Measurements from ENCODE around the gene FUT1. TPM values are rescaled to one million over a fixed set of nuclear protein-coding genes. Genes with fewer than 3 reads are reported as not detected.

FUT1 gene
- total RNA-seq, 3 donors from 2014 or later = 0.48 to 6.2 (median 3.1) TPM

GRCh38 chr19:48702701-48703100, 49.7 kb downstream of the FUT1 start:
- H3K4me1 ChIP-seq = no peaks in the 10 kb centered on the region
- H3K27me3 ChIP-seq = no peaks in the 10 kb centered on the region
- no peak overlapping the region for H3K4me3 ChIP-seq
- TF ChIP-seq CTCF (IDR thresholded peaks at IDR 0.05) (no peak), POLR2A (IDR thresholded peaks at IDR 0.05) (no peak), POLR2AphosphoS5 (IDR thresholded peaks at IDR 0.05) (no peak)
- no peak for DNase-seq (ENCODE audit: low spot score in 2 of 2)
- intact Hi-C loops (cut with DNase I; ENCODE audit: low total_unique reads) = no loop called here
- H3K27ac ChIP-seq = no peak overlapping the region
- H3K36me3 ChIP-seq = no peaks in the 10 kb centered on the region
- H3K9me3 ChIP-seq = no peaks in the 10 kb centered on the region

DNA sequence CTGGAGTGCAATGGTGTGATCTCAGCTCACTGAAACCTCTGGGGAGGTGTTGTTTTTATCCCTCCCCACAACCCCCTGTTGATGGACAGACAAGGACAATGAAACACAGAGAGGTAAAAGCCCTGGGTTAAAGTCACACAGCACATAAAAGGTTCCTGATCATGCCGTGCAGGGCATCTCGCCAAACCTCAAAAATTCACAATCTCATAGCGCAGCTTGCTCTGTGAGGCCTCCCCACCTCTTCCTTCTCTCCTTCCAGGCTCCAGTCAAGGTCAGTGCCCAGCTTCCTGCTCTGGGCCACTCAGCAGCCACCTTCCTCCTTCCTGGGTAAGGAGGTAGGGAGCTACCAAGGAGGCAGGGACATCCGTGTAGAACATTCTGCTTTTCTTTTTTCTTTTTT, 54.4 kb downstream of the FUT1 start:
- Histone ChIP-seq H3K27me3 (no peaks in the 10 kb centered on the region), H3K9me3 (no peaks in the 10 kb centered on the region), H3K36me3 (no peaks in the 10 kb centered on the region), H3K4me3 (no peak overlapping the region), H3K4me1 (no peaks in the 10 kb centered on the region), H3K27ac (peak overlapping the region in 1 of 2 donors; percentile 19)
- intact Hi-C loops (cut with DNase I; ENCODE audit: low total_unique reads) = no loop called here
- TF ChIP-seq POLR2AphosphoS5 (IDR thresholded peaks at IDR 0.05) (no peak), POLR2A (IDR thresholded peaks at IDR 0.05) (no peak), CTCF (IDR thresholded peaks at IDR 0.05) (no peak)
- no peak for DNase-seq (ENCODE audit: low spot score in 2 of 2)

Other genes starting within 250 kb of the FUT1 start
- gene LMTK3, start 240.8 kb downstream of the FUT1 start, total RNA-seq = 1 to 10 TPM in 2 of 3 donors, not detected in 1; 1.3 to 2.9 TPM
- 1 to 10 TPM in 2 of 3 donors, not detected in 1; 5.6 to 7.5 TPM for gene SULT2B1, start 200.5 kb downstream of the FUT1 start, total RNA-seq
- gene SPACA4, start 145.9 kb downstream of the FUT1 start, total RNA-seq = not detected
- gene FAM83E, start 137.6 kb downstream of the FUT1 start, total RNA-seq = 1 to 10 TPM in 2 of 3 donors, not detected in 1; 3.3 to 5.6 TPM
- gene RPL18, start 133.5 kb downstream of the FUT1 start, total RNA-seq = 1,000 to 10,000 TPM; 1,880 to 2,937 (median 2,507) TPM
- 10 to 100 TPM in 2 of 3 donors, 1 to 10 TPM in 1; 7.4 to 10.8 (median 10.5) TPM for gene SPHK2, start 133.1 kb downstream of the FUT1 start, total RNA-seq
- 10 to 100 TPM in 1 of 3 donors, 1 to 10 TPM in 2; 3.9 to 10.8 (median 5.0) TPM for gene DBP, start 115.3 kb downstream of the FUT1 start, total RNA-seq
- gene CA11, start 106.5 kb downstream of the FUT1 start, total RNA-seq = 10 to 100 TPM in 1 of 3 donors, 1 to 10 TPM in 2; 2.2 to 14.2 (median 9.8) TPM
- gene NTN5, start 79.6 kb downstream of the FUT1 start, total RNA-seq = 1 to 10 TPM in 2 of 3 donors, under 1 TPM in 1; 0.64 to 2.9 (median 2.6) TPM
- gene FUT2, start 56.7 kb downstream of the FUT1 start, total RNA-seq = 1 to 10 TPM in 2 of 3 donors, not detected in 1; 2.6 to 5.9 TPM
- gene MAMSTR, start 32.9 kb downstream of the FUT1 start, total RNA-seq = 1 to 10 TPM in 2 of 3 donors, under 1 TPM in 1; 0.32 to 1.9 (median 1.3) TPM
- 10 to 100 TPM in 2 of 3 donors, 1 to 10 TPM in 1; 7.7 to 28.2 (median 10.7) TPM for gene RASIP1, start 12.0 kb downstream of the FUT1 start, total RNA-seq
- gene IZUMO1, start 5.7 kb downstream of the FUT1 start, total RNA-seq = under 1 TPM in 1 of 3 donors, not detected in 2; 0.29 TPM
- gene FGF21, start 2.9 kb upstream of the FUT1 start, total RNA-seq = not detected
- 10 to 100 TPM; 26.9 to 49.0 (median 28.8) TPM for gene BCAT2, start 58.4 kb upstream of the FUT1 start, total RNA-seq
- gene HSD17B14, start 83.8 kb upstream of the FUT1 start, total RNA-seq = 10 to 100 TPM; 13.1 to 18.6 (median 14.6) TPM
- gene PLEKHA4, start 116.0 kb upstream of the FUT1 start, total RNA-seq = 10 to 100 TPM in 2 of 3 donors, 1 to 10 TPM in 1; 6.4 to 25.6 (median 22.4) TPM
- gene PPP1R15A, start 119.8 kb upstream of the FUT1 start, total RNA-seq = 10 to 100 TPM; 59.6 to 74.2 (median 65.4) TPM
- under 1 TPM in 2 of 3 donors, not detected in 1; 0.48 to 0.73 TPM for gene TULP2, start 146.1 kb upstream of the FUT1 start, total RNA-seq
- gene NUCB1, start 147.7 kb upstream of the FUT1 start, total RNA-seq = 100 to 1,000 TPM; 131 to 333 (median 223) TPM
- 1 to 10 TPM in 1 of 3 donors, under 1 TPM in 1, not detected in 1; 0.96 to 1.3 TPM for gene DHDH, start 181.1 kb upstream of the FUT1 start, total RNA-seq
- 10 to 100 TPM; 34.2 to 56.0 (median 36.0) TPM for gene BAX, start 202.2 kb upstream of the FUT1 start, total RNA-seq
- gene FTL, start 212.7 kb upstream of the FUT1 start, total RNA-seq = over 10,000 TPM in 1 of 3 donors, 1,000 to 10,000 TPM in 2; 3,861 to 12,429 (median 4,028) TPM
- gene GYS1, start 240.7 kb upstream of the FUT1 start, total RNA-seq = 10 to 100 TPM; 24.0 to 26.4 (median 24.6) TPM
- 100 to 1,000 TPM in 1 of 3 donors, 10 to 100 TPM in 2; 74.1 to 104 (median 84.0) TPM for gene RUVBL2, start 241.2 kb upstream of the FUT1 start, total RNA-seq

All from breast epithelium (tissue), 4 donors.